GM21447 (cell line): ENCODE measurements around the gene CHMP4A.
A peak's percentile ranks its signal among the peaks of the same experiment; 100 is the strongest.
"Not testable (repeated sequence)": the region's sequence is repeated elsewhere in the genome, so short reads cannot be mapped to it uniquely, and the experiment has no call there.

ENCODE experiments used
- ATAC-seq: cut with Tn5 transposase; IDR thresholded peaks from one replicate; pipeline ENCODE4 v1.9.1; 2021; ENCODE audit not compliant: unreplicated experiment

The CHMP4A gene

DNA sequence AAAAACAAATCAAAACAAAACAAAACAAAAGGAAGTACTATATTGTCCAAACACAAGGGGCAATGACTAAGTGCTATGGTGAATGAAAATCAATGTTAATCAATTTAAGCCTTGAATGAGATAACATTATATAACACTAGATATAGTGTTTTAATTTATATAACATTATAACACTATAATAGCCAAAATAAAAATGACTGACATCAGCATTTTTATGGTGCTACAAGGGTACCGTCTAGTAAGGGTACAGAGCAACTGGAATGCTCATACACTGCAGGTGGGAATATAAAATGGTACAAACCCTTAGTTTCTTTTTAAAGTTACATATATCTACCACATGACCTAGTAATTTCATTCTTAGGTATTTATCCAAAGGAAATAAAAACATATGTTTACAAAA is 13.2 kb upstream of the CHMP4A start:
- no peak for ATAC-seq

DNA sequence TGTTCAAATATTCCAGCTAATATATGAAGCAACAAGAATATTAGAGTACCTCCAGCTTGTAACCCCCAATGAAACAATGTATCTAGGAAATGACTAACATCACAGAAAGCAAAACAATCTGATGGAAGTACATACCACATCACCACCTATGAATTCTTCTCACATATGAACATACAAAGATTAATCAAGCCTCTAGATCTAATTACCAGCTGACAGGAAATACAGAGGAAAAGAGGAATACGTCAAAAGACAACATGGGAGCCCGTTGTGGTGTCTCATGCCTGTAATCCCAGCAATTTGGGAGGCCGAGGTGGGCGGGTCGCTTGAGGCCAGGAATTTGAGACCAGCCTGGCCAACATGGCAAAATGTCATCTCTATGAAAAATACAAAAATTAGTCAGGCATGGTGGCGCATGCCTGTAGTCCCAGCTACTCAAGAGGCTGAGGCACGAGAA is 11.4 kb upstream of the CHMP4A start:
- ATAC-seq = no peak

DNA sequence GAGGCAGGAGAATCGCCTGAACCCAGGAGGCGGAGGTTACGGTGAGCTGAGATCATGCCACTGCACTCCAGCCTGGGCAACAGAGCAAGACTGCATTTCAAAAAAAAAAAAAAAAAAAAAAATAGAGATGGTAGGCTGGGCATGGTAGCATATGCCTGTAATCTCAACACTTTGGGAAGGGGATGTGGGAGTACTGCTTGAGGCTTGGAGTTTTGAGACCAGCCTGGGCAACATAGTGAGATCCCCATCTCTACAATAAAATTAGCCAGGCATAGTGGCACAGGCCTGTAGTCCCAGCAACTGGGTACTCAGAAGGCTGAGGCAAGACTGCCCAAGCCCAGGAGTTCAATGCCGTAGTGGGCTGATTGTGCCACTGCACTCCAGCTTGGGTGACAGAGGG is 9.7 kb upstream of the CHMP4A start:
- not testable (repeated sequence) for ATAC-seq

DNA sequence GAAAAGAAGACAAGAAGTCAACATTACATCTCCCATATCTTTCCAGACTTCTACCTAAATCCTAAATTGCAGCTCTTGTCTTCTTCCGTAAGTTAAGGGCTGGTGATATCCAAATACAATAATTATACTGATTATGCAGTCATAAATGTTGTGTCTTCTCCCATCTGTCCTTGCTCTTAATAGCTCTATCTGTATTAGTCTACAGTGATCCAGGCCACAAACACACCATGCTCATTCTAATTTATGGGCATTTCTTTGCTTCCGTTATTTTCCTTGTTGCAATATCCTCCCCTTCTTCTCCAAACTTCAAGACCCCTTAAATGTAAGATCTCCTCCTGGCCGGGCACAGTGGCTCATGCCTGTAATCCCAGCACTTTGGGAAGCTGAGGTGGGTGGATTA is 6.2 kb upstream of the CHMP4A start:
- ATAC-seq = no peak

DNA sequence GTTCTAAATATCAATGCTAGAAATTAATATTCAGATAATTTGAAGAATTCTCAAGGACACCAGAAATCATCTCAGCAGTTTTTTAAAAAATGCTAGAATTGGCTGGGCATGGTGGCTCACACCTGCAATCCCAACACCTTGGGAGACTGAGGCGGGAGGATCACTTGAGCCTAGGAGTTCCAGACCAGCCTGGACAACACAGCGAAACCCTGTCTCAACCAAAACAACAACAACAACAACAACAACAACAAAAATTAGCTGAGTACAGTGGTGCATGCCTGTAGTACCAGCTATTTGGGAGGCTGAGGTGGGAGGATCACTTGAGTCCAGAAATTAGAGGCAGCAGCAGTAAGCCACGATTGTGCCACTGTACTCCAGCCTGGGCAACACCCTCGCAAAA is 5.8 kb upstream of the CHMP4A start:
- ATAC-seq = no peak

DNA sequence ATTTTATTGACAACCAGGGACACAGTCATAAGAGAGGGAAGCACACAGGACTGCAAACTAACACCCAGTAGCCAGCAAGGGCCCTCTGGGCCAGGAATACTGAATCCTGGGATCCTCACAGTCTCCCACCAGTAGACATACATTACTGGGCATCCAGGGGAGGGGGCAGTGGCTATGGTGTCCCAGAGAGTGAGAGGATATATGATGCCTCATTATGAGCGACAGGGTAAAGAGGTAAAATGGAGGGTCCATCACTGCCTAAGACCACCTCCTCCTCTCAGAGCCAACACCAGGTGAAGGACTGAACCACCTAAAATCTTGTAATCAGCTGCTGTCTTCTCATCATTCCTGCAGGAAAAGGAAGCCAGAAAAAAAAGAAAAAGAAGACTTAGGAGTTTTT is 3.6 kb upstream of the CHMP4A start:
- not testable (repeated sequence) for ATAC-seq

DNA sequence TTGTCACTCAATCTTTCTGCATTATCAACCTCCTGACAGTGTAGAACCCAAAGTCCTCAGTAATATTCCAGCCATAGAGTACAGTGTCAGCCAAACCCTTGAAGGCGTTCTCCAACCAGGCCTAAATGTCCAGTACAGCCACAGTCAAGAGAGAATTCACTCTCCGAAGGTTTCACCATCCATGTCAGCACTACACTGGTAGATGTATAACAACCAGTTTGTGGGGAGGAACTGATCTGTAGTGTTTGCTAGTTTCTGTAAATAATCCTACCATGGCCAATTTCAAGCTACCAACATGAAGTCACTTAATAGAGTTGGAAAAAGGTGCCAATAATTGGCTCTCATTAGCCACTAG is 3.0 kb upstream of the CHMP4A start:
- ATAC-seq = no peak

DNA sequence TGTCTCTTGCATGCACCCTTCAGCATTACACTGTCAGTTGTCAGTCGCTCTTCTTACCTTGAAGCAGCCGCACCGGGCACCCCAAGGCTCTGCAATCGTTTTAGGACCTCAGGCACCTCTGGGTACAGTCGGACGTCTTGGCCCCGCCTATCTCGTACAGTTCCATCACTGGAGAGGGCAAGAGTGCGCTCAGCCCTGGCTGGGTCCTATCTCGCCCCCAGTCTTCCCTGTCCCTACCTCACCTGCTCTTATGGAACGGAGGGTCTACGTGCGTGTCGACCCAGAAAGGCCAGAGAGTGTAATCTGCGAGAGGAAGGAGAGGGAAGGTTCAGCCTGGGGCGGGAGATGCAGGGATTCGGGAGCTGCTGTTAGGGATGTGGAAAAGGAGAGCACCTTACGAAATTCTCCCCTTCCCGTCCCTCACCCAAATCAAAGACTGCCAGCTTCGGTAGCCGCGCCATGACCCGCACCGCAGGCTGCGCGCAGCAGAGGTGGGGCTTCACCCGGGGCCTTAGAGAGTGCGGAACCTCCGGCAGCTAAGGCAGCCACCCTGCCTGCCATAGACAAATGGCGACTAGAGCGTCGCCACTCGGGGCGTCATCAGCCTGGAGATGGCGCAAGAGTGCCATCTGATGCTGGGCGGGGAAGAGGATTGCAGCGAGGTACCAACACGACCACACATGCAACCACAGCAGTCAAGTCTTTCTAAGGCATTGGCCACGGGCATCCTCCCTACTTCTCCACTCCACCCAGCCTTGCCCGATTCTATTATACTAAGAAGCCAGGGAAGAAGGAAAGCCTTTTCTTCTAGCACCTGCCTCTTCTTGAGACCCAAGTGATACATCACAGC is 2.4 kb upstream of the CHMP4A start, which contains the start of gene MDP1:
Gene MDP1 (minus strand): TSS at position 572 of the 850 bp plus-strand sequence. CDS start 111 bp downstream, at position 461.
- peak; percentile 63 for ATAC-seq

DNA sequence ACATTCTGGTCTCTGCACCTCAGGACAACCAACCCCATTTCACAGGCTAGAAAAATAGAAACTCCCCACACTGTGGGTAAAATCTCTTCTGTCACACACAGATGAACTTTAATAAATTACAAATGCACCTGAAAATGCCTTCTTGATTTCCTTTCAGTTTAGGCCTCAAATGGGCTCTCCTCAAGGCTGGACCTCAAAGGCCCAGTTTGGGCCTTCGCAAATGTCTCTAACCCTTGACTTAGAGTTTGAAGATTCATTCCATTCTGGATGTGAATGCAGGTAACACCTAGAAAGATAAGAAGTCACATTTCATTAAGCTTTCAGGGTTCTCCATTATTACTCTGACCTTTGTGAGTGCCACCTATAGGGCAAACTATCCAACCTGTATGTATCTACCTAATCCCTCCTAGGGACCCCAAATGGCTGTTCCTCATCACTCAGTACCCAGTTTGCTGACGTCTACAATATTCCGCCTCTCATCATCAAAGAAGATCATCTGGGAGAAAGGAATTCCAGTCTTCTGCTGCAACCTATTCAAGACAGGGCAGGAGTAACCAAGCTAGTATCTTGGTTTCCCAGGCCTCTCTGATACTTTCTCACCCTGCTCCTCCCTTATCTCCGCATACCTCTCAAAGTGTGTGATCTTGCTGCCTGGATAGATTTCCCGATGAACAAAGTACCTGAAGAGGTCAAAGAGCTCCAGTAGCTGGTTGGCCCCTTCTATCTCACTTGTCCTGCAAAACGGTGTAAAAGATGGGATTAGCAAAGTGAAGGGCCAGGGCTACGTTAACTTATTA is 776 bp upstream of the CHMP4A start:
- no peak for ATAC-seq

DNA sequence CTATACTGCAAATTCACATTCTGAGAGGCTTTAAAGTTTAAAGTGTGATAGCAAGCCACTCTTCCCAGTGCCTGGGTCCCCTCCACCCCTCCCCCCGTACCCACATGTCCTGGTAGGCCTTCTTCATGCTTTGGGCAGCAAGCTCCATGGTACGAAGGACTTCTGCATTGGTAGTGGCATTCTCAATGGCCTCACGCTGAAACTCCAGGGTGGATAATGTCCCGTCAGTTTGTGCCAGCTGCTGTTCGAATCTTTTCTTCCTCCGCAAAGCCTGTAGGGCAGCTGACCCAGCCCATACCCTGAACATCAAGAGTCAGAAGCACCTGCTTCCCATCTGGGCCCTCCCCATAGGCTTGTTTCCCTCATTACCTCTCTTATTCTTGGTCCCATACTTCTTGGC is 2.0 kb downstream of the CHMP4A start:
- no peak for ATAC-seq

DNA sequence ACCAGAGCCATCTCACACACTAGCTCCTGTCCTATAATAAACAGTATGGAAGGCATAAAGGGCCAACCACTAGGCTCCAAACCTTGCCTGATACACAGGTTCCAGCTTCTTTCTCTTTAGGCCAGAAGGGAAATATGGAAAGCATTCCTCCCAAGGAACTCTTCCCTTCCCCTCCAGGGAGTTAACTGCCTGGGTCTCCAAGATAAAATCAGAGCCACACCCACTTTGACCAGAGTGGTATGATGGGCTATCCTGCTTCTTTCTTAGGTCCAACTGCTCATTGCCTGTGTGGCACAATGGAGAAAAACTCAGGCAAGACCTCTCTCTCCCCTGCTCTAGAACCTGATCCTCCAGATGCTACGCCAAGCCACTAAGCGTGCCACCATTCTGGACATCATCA is 5.7 kb downstream of the CHMP4A start:
- ATAC-seq = no peak

DNA sequence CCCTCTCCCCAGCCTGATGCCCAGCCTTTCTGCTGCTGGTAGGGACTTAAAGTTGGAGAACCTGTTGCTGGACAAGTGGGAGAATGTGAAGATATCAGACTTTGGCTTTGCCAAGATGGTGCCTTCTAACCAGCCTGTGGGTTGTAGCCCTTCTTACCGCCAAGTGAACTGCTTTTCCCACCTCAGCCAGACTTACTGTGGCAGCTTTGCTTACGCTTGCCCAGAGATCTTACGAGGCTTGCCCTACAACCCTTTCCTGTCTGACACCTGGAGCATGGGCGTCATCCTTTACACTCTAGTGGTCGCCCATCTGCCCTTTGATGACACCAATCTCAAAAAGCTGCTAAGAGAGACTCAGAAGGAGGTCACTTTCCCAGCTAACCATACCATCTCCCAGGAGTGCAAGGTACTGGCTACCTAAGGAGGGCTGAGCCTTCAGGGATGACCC is 6.2 kb downstream of the CHMP4A start:
- ATAC-seq = no peak

DNA sequence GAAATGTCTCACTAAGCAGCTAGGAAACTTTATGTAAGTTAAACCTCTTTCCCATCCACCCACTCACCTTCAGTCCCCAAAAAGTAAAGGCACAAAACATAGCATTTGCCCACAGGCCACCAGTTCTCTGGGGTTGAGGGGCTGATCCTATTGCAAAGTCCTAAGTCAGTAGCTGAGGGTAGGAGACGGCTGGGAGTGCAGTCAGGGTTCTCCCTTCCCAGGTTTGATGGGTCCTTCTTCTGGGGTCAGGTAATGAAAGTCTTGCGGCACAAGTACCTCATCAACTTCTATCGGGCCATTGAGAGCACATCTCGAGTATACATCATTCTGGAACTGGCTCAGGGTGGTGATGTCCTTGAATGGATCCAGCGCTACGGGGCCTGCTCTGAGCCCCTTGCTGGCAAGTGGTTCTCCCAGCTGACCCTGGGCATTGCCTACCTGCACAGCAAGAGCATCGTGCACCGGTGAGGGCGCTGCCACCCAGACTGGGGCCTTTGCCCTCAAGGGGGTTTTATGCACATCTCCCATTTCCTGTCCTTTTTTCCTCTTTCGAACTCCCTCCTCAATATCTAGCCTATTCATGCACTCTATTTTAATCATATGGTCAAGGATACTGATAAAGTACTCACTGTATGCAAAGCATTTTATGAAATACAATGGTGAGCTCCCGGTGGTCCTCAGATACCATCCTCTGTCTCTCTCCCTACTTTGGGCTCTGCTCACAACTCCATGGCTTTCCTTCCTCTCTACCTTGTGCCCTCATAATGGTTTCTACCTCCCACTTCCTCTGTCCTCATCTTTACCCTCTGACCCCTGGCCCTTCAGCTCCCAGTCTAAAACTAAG is 6.8 kb downstream of the CHMP4A start:
- ATAC-seq = no peak

DNA sequence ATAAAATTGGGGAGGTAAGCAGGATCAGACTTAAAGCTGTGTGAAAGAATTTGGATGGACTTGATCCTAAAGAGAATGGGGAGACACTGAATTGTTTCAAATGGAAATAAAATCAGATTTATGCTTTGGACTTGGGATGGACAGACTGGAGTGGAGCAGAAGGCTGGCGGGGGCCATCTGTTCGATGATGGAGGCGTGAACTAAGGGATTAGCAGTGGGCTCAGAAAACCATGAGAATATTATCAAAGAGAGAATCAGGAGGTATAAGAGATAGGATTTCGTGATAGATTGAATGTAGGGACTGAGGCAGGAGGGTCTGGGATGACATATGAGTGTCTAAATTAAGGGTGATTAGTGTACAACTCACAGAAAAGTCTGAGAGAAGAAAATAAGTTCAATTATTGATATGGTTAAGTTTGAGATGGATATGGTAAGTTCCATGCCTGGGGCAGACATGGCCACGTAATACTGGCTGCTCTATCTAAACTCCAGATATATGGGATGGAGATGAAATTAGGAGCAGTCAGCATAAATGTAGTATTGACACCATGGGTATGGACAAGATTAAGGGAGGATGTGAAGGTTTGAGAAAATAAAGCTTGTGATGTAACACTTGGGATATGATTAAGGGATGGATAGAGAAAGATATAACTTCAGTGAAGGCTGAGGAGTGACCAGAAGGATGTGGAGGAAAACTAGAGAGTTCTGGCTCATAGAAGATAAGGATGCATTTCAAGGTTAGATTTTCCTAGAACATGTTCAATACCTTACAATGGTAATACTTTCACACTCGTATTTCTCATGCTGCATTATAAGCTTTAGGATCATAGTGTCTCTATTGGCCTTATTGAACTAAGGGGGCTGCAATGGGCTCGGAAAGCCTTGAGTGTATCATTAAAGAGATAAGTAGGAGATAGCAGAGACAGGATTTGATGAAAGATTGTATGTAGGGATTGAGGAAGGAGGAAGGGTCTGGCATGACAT is 8.8 kb downstream of the CHMP4A start:
- no peak for ATAC-seq

DNA sequence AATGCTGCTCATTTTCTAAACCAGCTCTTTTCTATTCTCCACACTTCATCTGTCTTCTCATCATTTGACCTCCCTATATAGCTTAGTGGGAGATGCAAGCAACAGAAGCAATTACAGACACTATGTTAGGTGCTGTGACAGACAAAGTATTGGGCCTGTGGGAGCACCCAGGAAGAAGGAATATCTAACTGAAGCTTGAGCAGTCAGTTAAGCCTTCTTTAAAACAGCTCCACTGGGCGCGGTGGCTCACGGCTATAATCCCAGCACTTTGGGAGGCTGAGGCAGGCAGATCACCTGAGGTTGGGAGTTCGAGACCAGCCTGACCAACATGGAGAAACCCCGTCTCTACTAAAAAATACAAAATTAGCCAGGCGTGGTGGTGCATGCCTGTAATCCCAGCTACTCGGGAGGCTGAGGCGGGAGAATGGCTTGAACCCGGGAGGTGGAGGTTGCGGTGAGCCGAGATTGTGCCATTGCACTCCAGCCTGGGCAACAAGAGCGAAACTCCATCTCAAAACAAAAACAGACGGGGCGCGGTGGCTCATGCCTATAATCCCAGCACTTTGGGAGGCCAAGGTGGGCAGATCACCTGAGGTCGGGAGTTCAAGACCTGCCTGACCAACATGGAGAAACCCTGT is 9.9 kb downstream of the CHMP4A start:
- not testable (repeated sequence) for ATAC-seq

DNA sequence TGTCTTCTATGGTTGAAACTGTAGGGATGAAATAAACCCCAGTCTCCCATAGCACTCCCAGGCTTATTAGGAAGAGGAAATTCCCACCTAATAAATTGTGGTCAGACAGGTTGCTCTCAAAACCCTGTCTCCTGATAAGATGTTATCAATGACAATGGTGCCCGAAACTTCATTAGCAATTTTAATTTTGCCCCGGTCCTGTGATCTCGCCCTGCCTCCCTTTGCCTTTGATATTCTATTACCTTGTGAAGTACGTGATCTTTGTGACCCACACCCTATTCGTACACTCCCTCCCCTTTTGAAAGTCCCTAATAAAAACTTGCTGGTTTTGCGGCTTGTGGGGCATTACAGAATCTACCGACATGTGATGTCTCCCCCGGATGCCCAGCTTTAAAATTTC is 10.8 kb downstream of the CHMP4A start:
- ATAC-seq = not testable (repeated sequence)

DNA sequence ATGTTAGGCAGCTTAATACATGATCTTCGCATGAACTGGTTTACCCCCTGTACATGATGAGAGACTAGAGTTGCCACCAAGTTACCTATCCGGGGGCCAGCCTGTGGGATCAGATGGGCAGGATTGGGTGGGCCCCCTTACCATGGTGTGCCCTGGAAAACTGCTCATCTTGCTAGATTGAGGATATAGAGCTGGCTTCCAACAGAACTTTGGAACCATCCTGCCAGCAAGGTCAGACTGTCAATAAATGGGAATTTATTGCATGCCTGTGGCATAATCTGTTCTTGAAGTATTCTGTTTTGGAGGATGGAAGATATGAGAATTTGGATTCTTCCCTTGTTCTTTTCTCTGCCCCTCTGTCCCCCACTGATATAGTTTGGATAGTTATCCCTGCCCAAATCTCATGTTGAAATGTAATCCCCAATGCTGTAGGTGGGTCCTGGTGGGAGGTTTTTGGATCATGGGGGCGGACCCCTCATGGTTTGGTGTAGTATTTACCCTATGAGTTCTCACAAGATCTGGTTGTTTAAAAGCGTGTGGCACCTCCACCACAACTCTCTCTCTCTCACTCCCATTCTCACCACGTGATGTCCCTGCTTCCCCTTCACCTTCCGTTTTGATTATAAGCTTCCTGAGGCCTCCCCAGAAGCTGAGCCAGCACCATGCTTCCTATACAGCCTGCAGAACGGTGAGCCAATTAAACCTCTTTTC is 14.3 kb downstream of the CHMP4A start:
- ATAC-seq = no peak

DNA sequence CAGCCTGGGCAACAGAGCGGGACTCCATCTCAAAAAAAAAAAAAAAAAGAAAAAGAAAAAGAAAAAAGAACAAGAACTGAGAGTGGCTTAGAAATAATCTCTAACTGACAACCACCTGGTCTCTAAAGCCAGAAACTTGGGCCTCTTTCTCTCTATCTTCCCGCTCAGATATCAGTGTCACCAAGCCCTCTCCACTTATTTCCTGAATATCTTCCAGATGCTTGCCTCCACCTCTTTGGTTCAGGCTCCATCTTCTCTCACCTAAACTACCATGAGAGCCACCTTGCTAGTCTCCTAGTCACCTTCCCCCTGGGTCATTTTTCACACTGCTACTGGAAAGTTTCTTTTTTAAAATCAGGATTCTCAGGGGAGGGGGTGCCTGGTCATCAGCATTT is 16.2 kb downstream of the CHMP4A start:
- ATAC-seq = no peak
